Occipital lobe (tissue), 2 donors: ENCODE measurements around the gene PDE6A. TPM values are rescaled to one million over a fixed set of nuclear protein-coding genes. Genes with fewer than 3 reads are reported as not detected.
"Not testable (repeated sequence)": the region's sequence is repeated elsewhere in the genome, so short reads cannot be mapped to it uniquely, and the experiment has no call there.

Experiments used
- DNase-seq: peaks from one replicate; lab custom pipeline; 2025; lab: John Stamatoyannopoulos, UW
- total RNA-seq: library from RNA; depleted of rRNA; stranded (reverse); fragments of >200 nt; gene quantifications from one replicate; pipeline ENCODE4 v1.2.3, GENCODE V29; 2014

PDE6A gene
- total RNA-seq, 1 donor from 2014 or later = not detected

GRCh38 chr5:149953436-149954121 is 9.0 kb upstream of the PDE6A start:
- DNase-seq = no peak

GRCh38 chr5:149951138-149951749 is 6.7 kb upstream of the PDE6A start:
- DNase-seq = no peak

- no peak for DNase-seq
Observed at GRCh38 chr5:149948993-149949392, 4.4 kb upstream of the PDE6A start.

- no peak for DNase-seq
Observed at GRCh38 chr5:149946118-149946517, 1.5 kb upstream of the PDE6A start.

GRCh38 chr5:149943177-149943949 is 1.2 kb downstream of the PDE6A start:
- not testable (repeated sequence) for DNase-seq

- DNase-seq = not testable (repeated sequence)
Observed at GRCh38 chr5:149942741-149943169, 1.8 kb downstream of the PDE6A start.

GRCh38 chr5:149942199-149942598 is 2.4 kb downstream of the PDE6A start:
- DNase-seq = no peak

- DNase-seq = no peak
Observed at GRCh38 chr5:149941795-149942194, 2.8 kb downstream of the PDE6A start.

- no peak for DNase-seq
Observed at GRCh38 chr5:149940941-149941644, 3.5 kb downstream of the PDE6A start.

- no peak for DNase-seq
Observed at GRCh38 chr5:149940077-149940574, 4.5 kb downstream of the PDE6A start.

GRCh38 chr5:149939546-149939945 is 5.0 kb downstream of the PDE6A start:
- DNase-seq = no peak

- no peak for DNase-seq
Observed at GRCh38 chr5:149938791-149939358, 5.7 kb downstream of the PDE6A start.

GRCh38 chr5:149938279-149938678 is 6.3 kb downstream of the PDE6A start:
- DNase-seq = no peak

GRCh38 chr5:149937610-149938009 is 7.0 kb downstream of the PDE6A start:
- no peak for DNase-seq

- no peak for DNase-seq
Observed at GRCh38 chr5:149936700-149937091, 7.9 kb downstream of the PDE6A start.

GRCh38 chr5:149936044-149936699 is 8.4 kb downstream of the PDE6A start:
- no peak for DNase-seq

- no peak for DNase-seq
Observed at GRCh38 chr5:149935431-149935901, 9.1 kb downstream of the PDE6A start.

GRCh38 chr5:149932445-149933350 is 11.9 kb downstream of the PDE6A start:
- no peak for DNase-seq

GRCh38 chr5:149931992-149932436 is 12.6 kb downstream of the PDE6A start:
- DNase-seq = no peak
